IPS-20b (cell line): ENCODE data around the gene MAPK10.

Experiments used
- H3K27ac ChIP-seq: one replicate; pipeline ENCODE4 v1.5.1; 2013; ENCODE audit warnings: low read length
- H3K27me3 ChIP-seq: 2 replicates; pipeline ENCODE4 v1.6.1; 2013; ENCODE audit warnings: mild to moderate bottlenecking, low read length, inconsistent platforms; ENCODE audit not compliant: insufficient read depth
- H3K36me3 ChIP-seq: 2 replicates; pipeline ENCODE4 v1.6.1; 2013; ENCODE audit warnings: low read depth, mild to moderate bottlenecking, inconsistent platforms, low read length, moderate library complexity; ENCODE audit not compliant: insufficient read depth
- H3K4me1 ChIP-seq: 2 replicates; pipeline ENCODE4 v1.6.1; 2013; ENCODE audit warnings: mild to moderate bottlenecking, control low read depth, inconsistent platforms, low read length, moderate library complexity; ENCODE audit not compliant: insufficient read depth
- H3K4me3 ChIP-seq: 2 replicates; pipeline ENCODE4 v1.5.1; 2013; ENCODE audit warnings: mild to moderate bottlenecking, low read length, inconsistent platforms
- H3K9ac ChIP-seq: 2 replicates; pipeline ENCODE4 v1.6.1; 2013; ENCODE audit warnings: low read depth, mild to moderate bottlenecking, inconsistent platforms, low read length, moderate library complexity
- H3K9me3 ChIP-seq: 2 replicates; pipeline ENCODE4 v1.6.1; 2013; ENCODE audit warnings: mild to moderate bottlenecking, low read depth, low read length, inconsistent platforms; ENCODE audit not compliant: insufficient read depth

The MAPK10 gene

DNA sequence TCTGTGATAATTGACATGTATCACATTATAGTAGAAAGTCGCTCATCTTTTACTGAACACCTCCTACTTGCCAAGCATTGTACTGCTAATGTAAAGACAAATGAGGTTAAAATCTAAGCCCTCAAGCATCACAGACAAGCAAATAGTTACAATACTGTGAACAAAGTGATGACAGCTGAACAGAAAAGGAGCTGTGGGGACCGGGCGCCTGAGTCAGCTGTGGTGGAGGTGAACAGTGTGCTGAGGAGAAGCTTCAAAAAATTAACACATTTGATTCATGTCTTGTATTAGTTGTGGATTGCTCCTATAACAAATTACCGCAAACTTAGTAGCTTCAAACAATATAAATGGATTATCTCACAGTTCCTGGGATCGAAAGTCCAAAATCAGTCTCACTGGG lies 124.3 kb downstream of the MAPK10 start:
- no peaks in the 10 kb centered on the region for H3K27me3 ChIP-seq
- H3K4me1 ChIP-seq = peaks cover 7% of the 10 kb centered on the region; the same call in 1 of the 2 replicates
- H3K27ac ChIP-seq = no peak overlapping the region
- H3K36me3 ChIP-seq = no peaks in the 10 kb centered on the region
- no peak overlapping the region for H3K9ac ChIP-seq
- H3K9me3 ChIP-seq = no peaks in the 10 kb centered on the region
- H3K4me3 ChIP-seq = no peak overlapping the region

DNA sequence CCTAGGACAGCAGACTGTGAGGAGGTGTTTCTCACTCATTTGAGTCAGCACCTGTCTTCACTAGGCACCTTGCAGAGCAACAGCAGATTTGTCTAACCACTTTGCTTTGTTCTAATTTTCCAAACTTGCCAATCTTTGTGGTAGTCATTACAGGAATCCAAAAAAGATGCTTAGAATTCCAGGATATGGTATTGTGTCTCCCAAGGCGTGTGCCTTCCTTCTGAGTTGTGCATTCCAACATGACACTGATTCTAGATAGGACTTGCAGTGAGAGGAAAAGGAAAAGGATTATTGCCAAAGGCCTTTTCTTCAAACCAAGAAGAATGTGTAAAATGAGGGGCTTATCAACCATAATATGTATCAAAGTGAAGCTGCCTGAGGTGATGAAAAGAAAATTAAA lies 126.2 kb downstream of the MAPK10 start:
- Histone ChIP-seq H3K4me3 (no peak overlapping the region), H3K4me1 (peaks cover 7% of the 10 kb centered on the region; the same call in 1 of the 2 replicates), H3K9ac (no peak overlapping the region), H3K36me3 (no peaks in the 10 kb centered on the region), H3K27me3 (no peaks in the 10 kb centered on the region), H3K9me3 (no peaks in the 10 kb centered on the region), H3K27ac (no peak overlapping the region)

DNA sequence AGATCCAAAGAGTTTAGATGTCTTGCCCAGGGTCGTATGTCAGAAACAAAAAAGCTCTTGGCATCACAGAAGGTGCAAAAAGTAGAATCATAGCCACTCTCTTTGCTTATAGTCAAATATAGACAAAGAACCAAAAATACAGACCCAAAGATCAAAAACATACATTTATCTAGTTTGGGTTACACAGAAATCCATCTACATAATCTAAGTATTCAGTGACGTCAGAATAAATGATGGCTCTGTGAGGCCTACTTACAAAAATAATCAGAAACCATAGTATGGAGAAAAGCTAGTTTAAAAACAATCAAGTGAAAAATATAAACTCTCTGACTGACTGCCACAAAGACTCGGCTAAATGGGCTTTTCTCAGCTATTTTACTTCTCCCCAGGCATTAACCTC lies 126.8 kb downstream of the MAPK10 start:
- no peaks in the 10 kb centered on the region for H3K27me3 ChIP-seq
- no peak overlapping the region for H3K9ac ChIP-seq
- H3K4me1 ChIP-seq = peaks cover 7% of the 10 kb centered on the region; the same call in 1 of the 2 replicates
- no peak overlapping the region for H3K4me3 ChIP-seq
- no peak overlapping the region for H3K27ac ChIP-seq
- no peaks in the 10 kb centered on the region for H3K36me3 ChIP-seq
- H3K9me3 ChIP-seq = no peaks in the 10 kb centered on the region

DNA sequence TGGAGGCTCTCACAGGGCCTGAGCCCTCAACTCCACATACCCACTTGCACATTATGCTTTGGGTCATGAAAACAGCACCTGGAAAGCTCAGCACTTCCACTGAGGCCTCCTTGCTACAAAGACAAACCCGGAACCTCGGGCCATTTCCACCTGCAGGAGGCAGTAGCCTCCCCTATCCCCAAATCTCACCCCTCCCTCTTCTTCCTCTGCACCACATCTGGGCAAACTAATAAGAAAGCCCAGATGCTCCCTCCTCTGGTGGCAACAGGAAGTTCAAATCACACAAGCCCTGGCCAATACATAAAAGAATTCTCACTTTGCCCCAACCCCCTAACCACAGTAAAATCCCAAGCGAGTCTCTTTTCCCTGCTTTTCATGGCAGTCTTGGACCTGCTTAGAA lies 136.4 kb downstream of the MAPK10 start:
- Histone ChIP-seq H3K4me1 (no peaks in the 10 kb centered on the region), H3K27me3 (no peaks in the 10 kb centered on the region), H3K36me3 (no peaks in the 10 kb centered on the region), H3K4me3 (no peak overlapping the region), H3K27ac (no peak overlapping the region), H3K9ac (no peak overlapping the region), H3K9me3 (no peaks in the 10 kb centered on the region)

DNA sequence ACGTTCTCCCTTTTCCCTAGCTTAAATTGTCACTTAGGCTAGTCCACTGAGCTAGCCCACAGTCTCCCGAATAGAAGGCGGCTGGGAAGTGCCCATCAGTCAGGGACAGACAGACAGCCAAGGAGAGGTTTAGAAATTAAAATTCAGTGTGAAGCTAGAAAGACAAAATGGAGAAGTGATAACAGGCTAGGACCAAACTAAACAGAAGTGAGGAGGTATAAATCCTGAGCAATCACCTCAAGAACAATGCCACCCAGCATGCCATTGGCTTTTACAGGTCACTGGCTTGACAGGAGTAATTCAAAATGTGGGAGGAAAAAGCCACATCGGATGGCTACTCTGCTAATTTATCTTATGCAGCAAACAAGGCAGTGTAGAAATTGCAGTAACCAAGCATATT lies 138.9 kb downstream of the MAPK10 start:
- H3K36me3 ChIP-seq = no peaks in the 10 kb centered on the region
- no peak overlapping the region for H3K9ac ChIP-seq
- H3K27me3 ChIP-seq = no peaks in the 10 kb centered on the region
- no peak overlapping the region for H3K4me3 ChIP-seq
- H3K9me3 ChIP-seq = no peaks in the 10 kb centered on the region
- H3K4me1 ChIP-seq = no peaks in the 10 kb centered on the region
- no peak overlapping the region for H3K27ac ChIP-seq

DNA sequence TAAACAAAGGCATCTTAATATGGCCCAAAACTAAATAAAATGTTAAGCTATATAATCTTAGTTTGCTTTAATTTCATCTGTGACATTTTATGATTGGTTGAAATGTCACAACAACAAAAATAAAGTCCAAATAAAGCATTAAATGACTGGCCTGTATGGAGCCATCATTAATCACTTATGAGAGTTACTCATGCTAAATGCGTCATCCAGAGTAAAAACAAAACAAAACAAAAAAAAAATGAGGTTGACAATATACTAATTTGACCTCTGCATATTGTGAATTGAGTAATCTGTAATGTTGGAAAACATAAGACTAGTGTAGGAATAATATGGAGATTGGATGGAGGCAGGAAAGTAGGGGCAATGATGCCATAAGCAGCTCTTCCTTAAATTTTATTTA lies 139.7 kb downstream of the MAPK10 start:
- Histone ChIP-seq H3K27me3 (no peaks in the 10 kb centered on the region), H3K9ac (no peak overlapping the region), H3K27ac (no peak overlapping the region), H3K9me3 (no peaks in the 10 kb centered on the region; the same call in 1 of the 2 replicates), H3K36me3 (no peaks in the 10 kb centered on the region), H3K4me1 (no peaks in the 10 kb centered on the region), H3K4me3 (no peak overlapping the region)

DNA sequence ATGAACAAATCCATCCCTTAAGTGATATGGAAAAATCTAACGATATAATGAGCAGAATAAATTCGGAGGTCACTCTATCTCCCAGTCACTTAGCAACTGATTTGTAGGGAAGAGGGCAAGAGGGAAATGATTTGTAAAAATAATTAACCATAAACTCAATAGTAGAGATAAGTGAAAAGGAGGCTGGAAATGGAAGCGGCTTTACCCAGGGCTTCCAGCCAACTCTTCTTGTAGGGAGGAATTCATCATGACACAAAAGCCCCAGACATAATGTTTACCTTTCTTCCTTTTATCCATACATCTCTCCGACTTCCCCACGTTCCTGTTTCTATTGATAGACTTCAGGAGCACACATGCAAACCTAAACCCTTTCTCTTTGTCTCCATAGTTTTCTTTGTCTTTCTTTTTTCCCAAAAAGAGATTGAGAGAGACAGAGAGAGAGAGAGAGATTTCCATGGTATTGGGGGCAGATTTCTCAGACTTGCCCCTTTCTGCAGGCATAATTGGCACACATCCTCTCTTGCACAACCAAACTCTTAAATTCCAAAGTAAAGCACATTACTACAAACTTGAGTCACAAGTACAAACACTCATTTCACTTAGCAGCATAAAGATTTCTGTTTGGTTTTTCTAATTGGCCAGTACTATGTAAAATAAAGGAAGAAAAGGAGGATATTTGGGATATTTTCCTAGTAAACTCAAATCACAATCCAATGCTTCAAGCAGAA lies 140.9 kb downstream of the MAPK10 start:
- no peak overlapping the region for H3K27ac ChIP-seq
- no peaks in the 10 kb centered on the region for H3K36me3 ChIP-seq
- H3K9ac ChIP-seq = no peak overlapping the region
- H3K4me1 ChIP-seq = no peaks in the 10 kb centered on the region
- H3K4me3 ChIP-seq = no peak overlapping the region
- no peaks in the 10 kb centered on the region for H3K27me3 ChIP-seq
- H3K9me3 ChIP-seq = peaks cover 11% of the 10 kb centered on the region; the same call in 1 of the 2 replicates

DNA sequence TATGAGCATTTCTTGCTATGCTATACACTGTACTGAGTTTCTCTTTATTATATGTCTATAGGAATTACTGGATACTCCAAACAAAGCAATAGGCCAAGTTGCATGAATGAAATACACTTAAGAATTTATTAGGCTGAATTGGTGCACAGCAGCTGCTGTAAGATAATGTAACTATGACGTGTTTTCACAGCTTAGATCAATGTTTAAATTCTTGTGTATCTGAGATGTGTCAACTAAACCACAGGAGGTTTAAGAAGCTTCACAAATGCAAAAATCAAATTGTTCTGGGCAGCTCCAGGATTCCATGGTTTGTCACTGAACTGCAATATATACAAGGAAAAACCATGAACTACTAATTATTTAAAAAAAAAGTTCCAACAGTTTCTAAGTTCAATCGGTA lies 156.7 kb downstream of the MAPK10 start:
- H3K4me1 ChIP-seq = peaks cover 7% of the 10 kb centered on the region; the same call in 1 of the 2 replicates
- no peak overlapping the region for H3K27ac ChIP-seq
- H3K4me3 ChIP-seq = no peak overlapping the region
- H3K9ac ChIP-seq = no peak overlapping the region
- H3K27me3 ChIP-seq = no peaks in the 10 kb centered on the region
- no peaks in the 10 kb centered on the region for H3K9me3 ChIP-seq
- H3K36me3 ChIP-seq = no peaks in the 10 kb centered on the region

DNA sequence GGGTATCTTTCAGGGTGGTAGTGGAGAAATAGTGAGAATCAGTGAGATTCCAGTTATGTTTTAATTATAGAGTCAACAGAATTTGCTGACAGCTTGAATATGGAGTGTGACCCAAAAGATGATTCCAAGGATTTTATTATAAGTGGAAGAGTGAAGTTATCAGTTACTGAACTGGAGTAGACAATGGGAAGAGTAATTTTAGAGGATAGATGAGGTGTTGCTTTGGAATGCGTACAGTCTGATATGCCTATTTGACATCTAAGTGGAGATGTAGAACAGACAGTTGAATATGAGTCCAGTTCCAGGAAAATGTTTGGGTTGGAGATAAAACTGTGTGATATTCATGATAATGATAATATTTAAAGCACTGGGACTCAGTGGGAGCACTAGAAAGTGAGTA lies 174.2 kb downstream of the MAPK10 start:
- Histone ChIP-seq H3K27me3 (no peaks in the 10 kb centered on the region), H3K9ac (no peak overlapping the region), H3K27ac (no peak overlapping the region), H3K9me3 (no peaks in the 10 kb centered on the region), H3K4me3 (no peak overlapping the region), H3K36me3 (no peaks in the 10 kb centered on the region), H3K4me1 (no peaks in the 10 kb centered on the region)

DNA sequence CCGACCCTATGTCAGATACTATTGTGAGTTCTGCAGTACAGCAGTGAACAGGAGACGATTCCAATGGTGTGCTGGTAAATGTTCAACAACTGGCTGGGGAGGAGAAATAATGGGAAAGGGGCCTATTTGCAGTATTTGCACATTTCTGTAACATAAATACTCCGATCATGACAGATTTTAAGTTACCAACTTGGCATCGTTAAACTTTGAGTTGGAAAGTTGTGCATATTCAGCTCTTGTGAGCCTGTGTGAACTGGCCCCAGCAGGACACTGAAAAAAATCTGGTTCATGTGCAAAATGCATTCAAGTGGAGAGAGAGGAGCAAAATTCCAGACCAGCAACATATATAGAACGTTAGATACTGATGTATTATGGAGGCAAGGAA lies 175.0 kb downstream of the MAPK10 start:
- no peaks in the 10 kb centered on the region for H3K9me3 ChIP-seq
- no peak overlapping the region for H3K27ac ChIP-seq
- no peaks in the 10 kb centered on the region for H3K36me3 ChIP-seq
- H3K9ac ChIP-seq = no peak overlapping the region
- H3K4me3 ChIP-seq = no peak overlapping the region
- H3K4me1 ChIP-seq = no peaks in the 10 kb centered on the region
- no peaks in the 10 kb centered on the region for H3K27me3 ChIP-seq

DNA sequence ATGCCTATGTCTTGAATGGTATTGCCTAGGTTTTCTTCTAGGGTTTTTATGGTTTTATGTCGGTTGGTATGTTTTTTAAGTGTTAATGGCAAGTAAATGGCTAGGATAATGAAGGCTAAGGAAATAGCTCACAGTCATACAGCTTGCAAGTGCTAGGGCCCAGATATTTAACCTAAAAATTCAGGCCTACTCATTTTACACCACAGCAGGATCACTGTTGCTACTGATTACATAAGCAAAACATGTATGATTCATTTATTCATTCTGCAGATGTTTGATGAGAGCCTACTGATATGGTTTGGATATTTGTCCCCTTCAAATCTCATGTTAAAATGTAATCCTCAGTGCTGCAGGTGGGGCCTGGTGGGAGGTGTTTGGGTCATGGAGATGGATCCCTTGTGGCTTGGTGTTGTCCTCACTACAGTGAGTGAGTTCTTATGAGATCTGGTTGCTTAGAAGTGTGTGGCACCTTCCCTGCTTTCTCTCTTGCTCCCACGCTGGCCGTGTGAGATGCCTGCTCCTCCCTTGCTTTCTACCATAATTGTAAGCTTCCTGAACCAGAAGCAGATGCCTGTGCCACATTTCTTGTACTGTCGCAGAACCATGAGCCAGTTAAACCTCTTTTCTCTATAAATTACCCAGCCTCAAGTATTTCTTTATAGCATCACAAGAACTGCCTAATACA lies 175.5 kb downstream of the MAPK10 start:
- Histone ChIP-seq H3K9ac (no peak overlapping the region), H3K4me3 (no peak overlapping the region), H3K9me3 (no peaks in the 10 kb centered on the region), H3K36me3 (no peaks in the 10 kb centered on the region), H3K27me3 (no peaks in the 10 kb centered on the region), H3K4me1 (no peaks in the 10 kb centered on the region), H3K27ac (no peak overlapping the region)

DNA sequence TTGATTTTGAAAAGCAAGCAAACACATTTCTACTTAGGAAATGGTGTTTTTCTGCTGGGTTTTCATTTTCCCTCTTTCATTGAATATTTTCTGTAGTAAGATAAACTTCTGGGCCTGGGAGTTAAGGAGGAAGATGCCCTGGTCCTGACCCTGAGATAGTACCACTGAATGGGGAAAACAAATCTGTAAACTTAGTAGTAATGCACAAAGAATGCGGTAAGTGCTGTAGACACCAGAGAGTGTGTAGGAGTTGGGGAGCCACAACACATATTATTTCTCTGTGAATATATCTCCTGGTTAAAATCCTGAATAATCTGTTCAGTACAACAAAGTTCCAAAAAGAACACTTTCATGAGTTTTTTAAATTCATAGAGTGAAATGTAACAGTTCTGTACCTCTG lies 178.3 kb downstream of the MAPK10 start:
- H3K27ac ChIP-seq = no peak overlapping the region
- no peaks in the 10 kb centered on the region for H3K36me3 ChIP-seq
- H3K4me1 ChIP-seq = no peaks in the 10 kb centered on the region
- no peaks in the 10 kb centered on the region for H3K27me3 ChIP-seq
- no peak overlapping the region for H3K9ac ChIP-seq
- no peak overlapping the region for H3K4me3 ChIP-seq
- no peaks in the 10 kb centered on the region for H3K9me3 ChIP-seq
